Right atrium auricular region (tissue), 2 donors: ENCODE results near the gene RCAN3. TPM values are rescaled to one million over a fixed set of nuclear protein-coding genes. Genes with fewer than 3 reads are reported as not detected.

Source experiments
- DNase-seq: peaks from one replicate; pipeline ENCODE4 v3.0.0-alpha.2; 2019; ENCODE audit warnings: low spot score
- H3K27ac ChIP-seq, 2 donors: fragments of 200-600 bp; sonication (generic); 1 replicate in 1 of 2; 2 replicates in 1 of 2; pipeline ENCODE4 v1.5.1; 2016 to 2019
- H3K27me3 ChIP-seq, 2 donors: fragments of 200-600 bp; sonication (generic); one replicate each; pipeline versions ENCODE4 v1.5.1 to v1.6.0; 2017 to 2019
- H3K36me3 ChIP-seq: fragments of 200-600 bp; sonication (generic); one replicate; pipeline ENCODE4 v1.5.1; 2016
- H3K4me1 ChIP-seq, 2 donors: fragments of 200-600 bp; sonication (generic); one replicate each; pipeline versions ENCODE4 v1.5.1 to v1.6.0; 2017 to 2019
- H3K4me3 ChIP-seq, 2 donors: fragments of 200-600 bp; sonication (generic); 1 replicate in 1 of 2; 2 replicates in 1 of 2; pipeline ENCODE4 v1.5.1; 2017 to 2019; ENCODE audit warnings: mild to moderate bottlenecking in 1 of 2, moderate library complexity in 1 of 2
- H3K9me3 ChIP-seq, 2 donors: fragments of 200-600 bp; sonication (generic); one replicate each; pipeline ENCODE4 v1.5.1; 2019
- CTCF ChIP-seq, 2 donors: fragments of 200-600 bp; sonication (generic); IDR thresholded peaks; one replicate each; pipeline ENCODE4 v1.5.1; 2019; ENCODE audit warnings: antibody characterized with exemption in 2 of 2
- total RNA-seq, 2 donors: library from RNA; depleted of rRNA; stranded (reverse); fragments of >200 nt; gene quantifications; one replicate each; pipeline ENCODE4 v1.1.0, GENCODE V29; 2016

The RCAN3 gene
- total RNA-seq, 2 donors from 2014 or later: 5.0 to 7.5 TPM

- Histone ChIP-seq H3K27ac (peak overlapping the region; percentile 15 to 46), H3K4me1 (no peaks in the 10 kb centered on the region), H3K4me3 (no peak overlapping the region), H3K36me3 (no peaks in the 10 kb centered on the region), H3K9me3 (no peaks in the 10 kb centered on the region), H3K27me3 (no peaks in the 10 kb centered on the region)
- no peak for TF ChIP-seq CTCF (IDR thresholded peaks at IDR 0.05)
- no peak for DNase-seq
These were observed 81.6 kb downstream of the RCAN3 start for GRCh38 chr1:24584171-24584647.

DNA sequence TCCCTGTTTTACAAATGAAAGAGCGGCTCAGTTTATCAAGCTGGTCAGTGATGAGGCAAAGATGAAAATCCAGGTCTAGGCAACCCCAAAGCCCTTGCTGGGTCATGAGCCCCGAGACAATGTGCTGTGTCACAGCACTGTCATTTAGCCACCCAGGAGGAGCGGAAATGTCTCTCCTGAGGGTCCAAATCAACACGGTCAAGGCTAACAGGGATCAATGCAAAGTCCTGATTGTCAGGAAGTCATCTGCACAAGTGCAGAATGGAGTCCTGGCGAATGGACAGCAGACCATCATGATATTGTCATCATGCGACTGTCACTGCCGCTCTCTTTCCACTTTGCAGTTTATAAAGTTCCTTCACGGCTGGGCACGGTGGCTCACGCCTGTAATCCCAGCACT lies 83.5 kb downstream of the RCAN3 start:
- DNase-seq: no peak
- no peak for TF ChIP-seq CTCF (IDR thresholded peaks at IDR 0.05)
- Histone ChIP-seq H3K27ac (no peak overlapping the region), H3K4me3 (no peak overlapping the region), H3K27me3 (no peaks in the 10 kb centered on the region), H3K4me1 (no peaks in the 10 kb centered on the region), H3K9me3 (no peaks in the 10 kb centered on the region), H3K36me3 (no peaks in the 10 kb centered on the region)

GRCh38 chr1:24586970-24587820 lies 84.6 kb downstream of the RCAN3 start:
- H3K9me3 ChIP-seq: no peaks in the 10 kb centered on the region
- H3K27me3 ChIP-seq: no peaks in the 10 kb centered on the region
- no peaks in the 10 kb centered on the region for H3K36me3 ChIP-seq
- DNase-seq: no peak
- no peak overlapping the region for H3K4me3 ChIP-seq
- TF ChIP-seq CTCF (IDR thresholded peaks at IDR 0.05): peak; percentile 50 to 71
- H3K27ac ChIP-seq: no peak overlapping the region
- no peaks in the 10 kb centered on the region for H3K4me1 ChIP-seq

GRCh38 chr1:24588573-24588972 lies 85.9 kb downstream of the RCAN3 start:
- Histone ChIP-seq H3K4me3 (no peak overlapping the region), H3K27ac (no peak overlapping the region), H3K27me3 (no peaks in the 10 kb centered on the region), H3K9me3 (no peaks in the 10 kb centered on the region), H3K36me3 (no peaks in the 10 kb centered on the region), H3K4me1 (no peaks in the 10 kb centered on the region)
- no peak for DNase-seq
- TF ChIP-seq CTCF (IDR thresholded peaks at IDR 0.05): no peak

- no peak for DNase-seq
- H3K36me3 ChIP-seq: no peaks in the 10 kb centered on the region
- H3K4me3 ChIP-seq: no peak overlapping the region
These were observed 86.6 kb downstream of the RCAN3 start for GRCh38 chr1:24589200-24589599.

More at GRCh38 chr1:24589200-24589599, 86.6 kb downstream of the RCAN3 start:
- no peaks in the 10 kb centered on the region for H3K4me1 ChIP-seq
- no peaks in the 10 kb centered on the region for H3K27me3 ChIP-seq
- TF ChIP-seq CTCF (IDR thresholded peaks at IDR 0.05): no peak
- H3K9me3 ChIP-seq: no peaks in the 10 kb centered on the region
- no peak overlapping the region for H3K27ac ChIP-seq

Other genes starting within 250 kb of the RCAN3 start
- gene GRHL3, start 183.5 kb upstream of the RCAN3 start, total RNA-seq: under 1 TPM in 1 of 2 donors, not detected in 1; 0.24 TPM
- 1 to 10 TPM; 2.0 to 3.6 TPM for gene STPG1, start 89.1 kb upstream of the RCAN3 start, total RNA-seq
- 10 to 100 TPM; 34.8 to 43.3 TPM for gene NIPAL3, start 87.0 kb upstream of the RCAN3 start, total RNA-seq
- under 1 TPM; 0.16 to 0.22 TPM for gene NCMAP, start 53.3 kb downstream of the RCAN3 start, total RNA-seq
- 10 to 100 TPM; 49.5 to 50.5 TPM for gene SRRM1, start 140.5 kb downstream of the RCAN3 start, total RNA-seq
- 100 to 1,000 TPM; 236 to 265 TPM for gene CLIC4, start 242.6 kb downstream of the RCAN3 start, total RNA-seq